HG02938 (cell line): Measurements from ENCODE around the gene IL3RA.
"Not testable (repeated sequence)": the region's sequence is repeated elsewhere in the genome, so short reads cannot be mapped to it uniquely, and the experiment has no call there.

Experiments used
- ATAC-seq: cut with Tn5 transposase; IDR thresholded peaks from one replicate; pipeline ENCODE4 v1.9.1; 2021; ENCODE audit warnings: mild to moderate bottlenecking, moderate library complexity; ENCODE audit not compliant: unreplicated experiment

The IL3RA gene

GRCh38 chrX:1327651-1328304 is 8.8 kb upstream of the IL3RA start:
- no peak for ATAC-seq

GRCh38 chrX:1330605-1331004 is 6.0 kb upstream of the IL3RA start:
- no peak for ATAC-seq

- not testable (repeated sequence) for ATAC-seq
Observed at GRCh38 chrX:1332433-1332832, 4.2 kb upstream of the IL3RA start.

- ATAC-seq: no peak
Observed at GRCh38 chrX:1334854-1335253, 1.7 kb upstream of the IL3RA start.

GRCh38 chrX:1336948-1337779 is 579 bp downstream of the IL3RA start:
- ATAC-seq: peak; percentile 25

GRCh38 chrX:1341545-1342184 is 5.1 kb downstream of the IL3RA start:
- no peak for ATAC-seq

GRCh38 chrX:1349606-1350005 is 13.0 kb downstream of the IL3RA start:
- ATAC-seq: not testable (repeated sequence)

- ATAC-seq: no peak
Observed at GRCh38 chrX:1351981-1352714, 15.6 kb downstream of the IL3RA start.

GRCh38 chrX:1354036-1355019 is 17.7 kb downstream of the IL3RA start:
- ATAC-seq: no peak

- ATAC-seq: no peak
Observed at GRCh38 chrX:1355131-1356046, 18.8 kb downstream of the IL3RA start.

- no peak for ATAC-seq
Observed at GRCh38 chrX:1357993-1358392, 21.4 kb downstream of the IL3RA start.

GRCh38 chrX:1358793-1359476 is 22.4 kb downstream of the IL3RA start:
- no peak for ATAC-seq

GRCh38 chrX:1359477-1359873 is 22.9 kb downstream of the IL3RA start:
- ATAC-seq: no peak

GRCh38 chrX:1360171-1360570 is 23.6 kb downstream of the IL3RA start:
- ATAC-seq: no peak

- ATAC-seq: no peak
Observed at GRCh38 chrX:1361275-1361674, 24.7 kb downstream of the IL3RA start.

- no peak for ATAC-seq
Observed at GRCh38 chrX:1361910-1362309, 25.3 kb downstream of the IL3RA start.

- ATAC-seq: not testable (repeated sequence)
Observed at GRCh38 chrX:1366363-1366762, 29.8 kb downstream of the IL3RA start.

- no peak for ATAC-seq
Observed at GRCh38 chrX:1368385-1368698, 31.8 kb downstream of the IL3RA start.
